Spleen (tissue), 11 donors: Measurements from ENCODE around the gene ROBO1. TPM values are rescaled to one million over a fixed set of nuclear protein-coding genes. Genes with fewer than 3 reads are reported as not detected.

ENCODE experiments used
- DNase-seq: peaks from one replicate; pipeline ENCODE4 v3.0.0-alpha.2; 2020
- H3K27ac ChIP-seq, 8 donors: fragments of 200-600 bp; sonication (generic) in 7 of 8; 1 replicate in 4 of 8; 2 replicates in 4 of 8; pipeline versions ENCODE4 v1.5.0 to v1.8.0; 2016 to 2021; ENCODE audit warnings: inconsistent platforms in 4 of 8, mild to moderate bottlenecking in 4 of 8, moderate library complexity in 1 of 8
- H3K27me3 ChIP-seq, 7 donors: fragments of 200-600 bp; sonication (generic) in 6 of 7; replicated peaks in 1 of 7; 1 replicate in 4 of 7; 2 replicates in 3 of 7; pipeline versions ENCODE4 v1.5.0 to v1.8.0; 2016 to 2021; ENCODE audit warnings: inconsistent platforms in 3 of 7, mild to moderate bottlenecking in 1 of 7
- H3K36me3 ChIP-seq, 6 donors: fragments of 200-600 bp; sonication (generic) in 5 of 6; 1 replicate in 4 of 6; 2 replicates in 2 of 6; pipeline versions ENCODE4 v1.5.0 to v1.8.0; 2016 to 2021; ENCODE audit warnings: inconsistent platforms in 2 of 6
- H3K4me1 ChIP-seq, 6 donors: fragments of 200-600 bp; sonication (generic) in 5 of 6; 1 replicate in 3 of 6; 2 replicates in 3 of 6; pipeline versions ENCODE4 v1.5.0 to v1.8.0; 2016 to 2021; ENCODE audit warnings: inconsistent platforms in 3 of 6
- H3K4me3 ChIP-seq, 8 donors: fragments of 200-600 bp; sonication (generic) in 7 of 8; 1 replicate in 4 of 8; 2 replicates in 4 of 8; pipeline versions ENCODE4 v1.5.0 to v1.8.0; 2016 to 2021; ENCODE audit warnings: inconsistent platforms in 4 of 8, mild to moderate bottlenecking in 4 of 8, moderate library complexity in 2 of 8
- H3K9me3 ChIP-seq, 8 donors: fragments of 200-600 bp; sonication (generic) in 7 of 8; 1 replicate in 4 of 8; 2 replicates in 4 of 8; pipeline versions ENCODE4 v1.5.0 to v1.8.0; 2016 to 2021; ENCODE audit warnings: inconsistent platforms in 4 of 8
- CTCF ChIP-seq, 11 experiments: fragments of 200-600 bp in 7 of 11; fragments of 450-650 bp in 4 of 11; sonication (generic) in 4 of 11; IDR thresholded peaks in 8 of 11; conservative IDR thresholded peaks in 3 of 11; 1 replicate in 7 of 11; 2 replicates in 4 of 11; pipeline versions ENCODE4 v1.4.0 to v1.8.0; 2016 to 2021; ENCODE audit warnings: antibody characterized with exemption in 11 of 11, inconsistent platforms in 4 of 11, mild to moderate bottlenecking in 1 of 11
- POLR2A ChIP-seq, 3 donors: fragments of 450-650 bp; IDR thresholded peaks; one replicate each; pipeline ENCODE4 v1.5.1; 2017; ENCODE audit warnings: antibody characterized with exemption in 3 of 3, mild to moderate bottlenecking in 1 of 3
- POLR2AphosphoS5 ChIP-seq, 3 donors: sonication (generic); formaldehyde crosslinking; IDR thresholded peaks; one replicate each; pipeline ENCODE4 v1.5.1; 2017; ENCODE audit warnings: antibody characterized with exemption in 3 of 3
- WGBS, 5 donors: extraction: QIAGEN DNeasy Blood & Tissue Kit in 3 of 5; methylation state at CpG; one replicate each; pipeline versions ENCODE4 v1.1.5 to v1.1.7; 2013 to 2018; 5-methylcytosine and 5-hydroxymethylcytosine counted together
- intact Hi-C: fragments of 100-400 bp; cut with DNase I; formaldehyde crosslinking; loops from one replicate; pipeline ENCODE4 v1.15.0; 2023; ENCODE audit warnings: low total_unique reads
- polyA plus RNA-seq, 3 donors: library from polyadenylated mRNA; stranded (reverse); fragments of 200-250 nt; gene quantifications; one replicate each; pipeline ENCODE4 v1.2.1, GENCODE V29; 2013
- total RNA-seq, 7 donors: library from RNA; depleted of rRNA in 3 of 7; stranded (reverse); fragments of >200 nt in 3 of 7; fragmentation: NEBNext Ultra II Directional in 4 of 7; extraction: Animal tissue kit (Norgen Biotek cat#: 25700) in 4 of 7; gene quantifications; one replicate each; pipeline versions ENCODE4 v1.1.0 to v1.2.1, GENCODE V29; 2016 to 2021
- donor health status: healthy with polysubstance abuse.
- donor health status: DM: no; HTN: no; CAD: no; lungs with moderate emphysema.
- donor health status: DM: no; HTN: no; CAD: no.
- donor health status: Bipolar disorder and iron deficiency.
- donor health status: healthy.
- donor health status: DM: no; HTN: no; CAD: no.
- donor health status: DM: yes; HTN: yes; CAD: no.

Gene ROBO1
- total and polyA plus RNA-seq, 10 donors = 3.4 to 37.3 (median 26.0) TPM

- Histone ChIP-seq H3K9me3 (peaks cover 0 to 22% (median 13%) of the 10 kb centered on the region in 8 donors), H3K27me3 (no peaks in the 10 kb centered on the region), H3K4me1 (no peaks in the 10 kb centered on the region), H3K27ac (no peak overlapping the region), H3K36me3 (no peaks in the 10 kb centered on the region), H3K4me3 (no peak overlapping the region)
- 78 to 87% (median 86%) methylated on average over 1 of the region's 1 CpG for WGBS, 5 donors
- no peak for DNase-seq
- intact Hi-C loops = no loop called here
- no peak for TF ChIP-seq POLR2AphosphoS5 (IDR thresholded peaks at IDR 0.05)
- no peak for TF ChIP-seq CTCF (IDR thresholded peaks at IDR 0.05 in 8 of 11, conservative IDR thresholded peaks at IDR 0.05 in 3 of 11)
- no peak for TF ChIP-seq POLR2A (IDR thresholded peaks at IDR 0.05)
These were observed 531.3 kb downstream of the ROBO1 start for GRCh38 chr3:79236496-79236895.

- Histone ChIP-seq H3K4me3 (no peak overlapping the region), H3K27ac (no peak overlapping the region), H3K36me3 (no peaks in the 10 kb centered on the region), H3K27me3 (no peaks in the 10 kb centered on the region), H3K9me3 (peaks cover 0 to 24% (median 8%) of the 10 kb centered on the region in 8 donors), H3K4me1 (no peaks in the 10 kb centered on the region)
- 69 to 76% (median 72%) methylated on average over 7 of the region's 7 CpGs for WGBS, 5 donors
- DNase-seq = no peak
- TF ChIP-seq POLR2AphosphoS5 (IDR thresholded peaks at IDR 0.05) (no peak), POLR2A (IDR thresholded peaks at IDR 0.05) (no peak), CTCF (IDR thresholded peaks at IDR 0.05 in 8 of 11, conservative IDR thresholded peaks at IDR 0.05 in 3 of 11) (no peak)
- intact Hi-C loops = no loop called here
These were observed 534.3 kb downstream of the ROBO1 start for GRCh38 chr3:79233431-79234060.

DNA sequence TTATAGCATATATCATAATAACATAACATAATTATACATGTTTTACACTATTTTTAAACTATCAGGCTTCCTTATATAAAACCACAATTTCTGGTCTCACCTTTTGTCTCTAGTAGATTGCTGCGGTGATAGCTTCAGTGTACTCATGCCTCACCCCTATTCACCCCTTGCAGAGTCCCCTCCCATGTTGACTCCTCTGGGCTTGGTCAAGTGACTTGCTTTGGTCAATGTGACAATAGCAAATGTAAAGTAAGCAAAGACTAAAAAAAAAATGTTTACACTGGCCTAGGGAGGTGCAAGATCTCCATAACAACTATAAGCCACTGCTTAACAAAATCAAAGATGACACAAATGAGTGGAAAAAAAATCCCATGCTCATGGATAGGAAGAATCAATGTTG, 537.5 kb downstream of the ROBO1 start:
- H3K4me3 ChIP-seq = no peak overlapping the region
- H3K27ac ChIP-seq = no peak overlapping the region
- 88 to 96% (median 91%) methylated on average over 1 of the region's 1 CpG for WGBS, 5 donors
- TF ChIP-seq POLR2AphosphoS5 (IDR thresholded peaks at IDR 0.05) = no peak
- intact Hi-C loops = no loop called here
- H3K9me3 ChIP-seq = peaks cover 0 to 18% (median 5%) of the 10 kb centered on the region in 8 donors
- no peak for DNase-seq
- H3K27me3 ChIP-seq = no peaks in the 10 kb centered on the region
- H3K4me1 ChIP-seq = no peaks in the 10 kb centered on the region
- no peaks in the 10 kb centered on the region for H3K36me3 ChIP-seq

- intact Hi-C loops = no loop called here
- H3K36me3 ChIP-seq = no peaks in the 10 kb centered on the region
- H3K27me3 ChIP-seq = no peaks in the 10 kb centered on the region
- 58 to 78% (median 64%) methylated on average over 2 of the region's 2 CpGs for WGBS, 5 donors
- no peaks in the 10 kb centered on the region for H3K4me1 ChIP-seq
- no peaks in the 10 kb centered on the region for H3K9me3 ChIP-seq
- no peak overlapping the region for H3K4me3 ChIP-seq
- no peak for DNase-seq
- H3K27ac ChIP-seq = no peak overlapping the region
- no peak for TF ChIP-seq POLR2A (IDR thresholded peaks at IDR 0.05)
- TF ChIP-seq CTCF (IDR thresholded peaks at IDR 0.05 in 8 of 11, conservative IDR thresholded peaks at IDR 0.05 in 3 of 11) = no peak
- no peak for TF ChIP-seq POLR2AphosphoS5 (IDR thresholded peaks at IDR 0.05)
These were observed 550.7 kb downstream of the ROBO1 start for GRCh38 chr3:79217096-79217495.
